Measurements from ENCODE around the gene MEX3D. TPM values are rescaled to one million over a fixed set of nuclear protein-coding genes. Genes with fewer than 3 reads are reported as not detected.

Gene MEX3D
- total and polyA plus RNA-seq, 2 experiments from 2014 or later, result 6.6 to 38.7 TPM

DNA sequence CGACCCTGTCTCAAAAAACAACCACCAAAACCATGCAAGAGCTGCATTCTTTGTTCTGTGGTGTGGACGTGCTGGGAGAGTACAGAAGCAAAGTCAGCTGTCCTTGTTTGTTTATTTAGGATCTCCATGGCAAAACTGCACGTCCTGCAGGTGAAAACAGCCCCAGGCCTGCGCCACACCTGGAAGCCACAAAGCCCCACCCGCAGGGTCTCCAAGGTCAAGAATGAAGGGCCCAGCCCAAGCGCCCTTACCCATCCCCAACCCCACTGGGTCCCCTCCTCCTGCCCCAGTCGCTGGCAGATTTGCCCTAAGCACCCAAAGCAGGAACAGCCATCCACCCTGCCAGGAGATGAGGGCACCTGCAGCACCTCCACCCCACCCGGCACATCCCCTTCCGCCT lies 14.1 kb upstream of the MEX3D start:
- peaks cover 35% of the 10 kb centered on the region for H3K79me2 ChIP-seq
- H2AFZ ChIP-seq, result no peak overlapping the region
- WGBS (ENCODE audit: low lambda C conversion rate, missing lambda C conversion rate), result 92% methylated on average over 9 of the region's 9 CpGs
- H3K9me2 ChIP-seq (replicated peaks; ENCODE audit: insufficient read depth), result no peaks in the 10 kb centered on the region
- no peaks in the 10 kb centered on the region for H3K27me3 ChIP-seq
- H3K27ac ChIP-seq, result no peak overlapping the region
- H3K9me3 ChIP-seq (ENCODE audit: low read depth), result no peaks in the 10 kb centered on the region
- no peak for DNase-seq (ENCODE audit: low spot score)
- no peaks in the 10 kb centered on the region for H3K4me1 ChIP-seq (ENCODE audit: insufficient read depth)
- H3K36me3 ChIP-seq (replicated peaks; ENCODE audit: insufficient read depth, low read depth), result no peaks in the 10 kb centered on the region
- H4K20me1 ChIP-seq (ENCODE audit: insufficient read depth, poor library complexity, severe bottlenecking), result peaks cover 18% of the 10 kb centered on the region
- H3K4me3 ChIP-seq, result no peak overlapping the region
- no peak overlapping the region for H3K4me2 ChIP-seq
- no peak for TF ChIP-seq EZH2phosphoT487 (IDR thresholded peaks at IDR 0.05; ENCODE audit: low read depth, severe bottlenecking, unreplicated experiment)
- no peak for TF ChIP-seq EZH2 (IDR thresholded peaks at IDR 0.05; ENCODE audit: borderline replicate concordance)
- TF ChIP-seq, protein P1, sequence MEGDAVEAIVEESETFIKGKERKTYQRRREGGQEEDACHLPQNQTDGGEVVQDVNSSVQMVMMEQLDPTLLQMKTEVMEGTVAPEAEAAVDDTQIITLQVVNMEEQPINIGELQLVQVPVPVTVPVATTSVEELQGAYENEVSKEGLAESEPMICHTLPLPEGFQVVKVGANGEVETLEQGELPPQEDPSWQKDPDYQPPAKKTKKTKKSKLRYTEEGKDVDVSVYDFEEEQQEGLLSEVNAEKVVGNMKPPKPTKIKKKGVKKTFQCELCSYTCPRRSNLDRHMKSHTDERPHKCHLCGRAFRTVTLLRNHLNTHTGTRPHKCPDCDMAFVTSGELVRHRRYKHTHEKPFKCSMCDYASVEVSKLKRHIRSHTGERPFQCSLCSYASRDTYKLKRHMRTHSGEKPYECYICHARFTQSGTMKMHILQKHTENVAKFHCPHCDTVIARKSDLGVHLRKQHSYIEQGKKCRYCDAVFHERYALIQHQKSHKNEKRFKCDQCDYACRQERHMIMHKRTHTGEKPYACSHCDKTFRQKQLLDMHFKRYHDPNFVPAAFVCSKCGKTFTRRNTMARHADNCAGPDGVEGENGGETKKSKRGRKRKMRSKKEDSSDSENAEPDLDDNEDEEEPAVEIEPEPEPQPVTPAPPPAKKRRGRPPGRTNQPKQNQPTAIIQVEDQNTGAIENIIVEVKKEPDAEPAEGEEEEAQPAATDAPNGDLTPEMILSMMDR (IDR thresholded peaks at IDR 0.05; ENCODE audit: poor library complexity), result no peak

DNA sequence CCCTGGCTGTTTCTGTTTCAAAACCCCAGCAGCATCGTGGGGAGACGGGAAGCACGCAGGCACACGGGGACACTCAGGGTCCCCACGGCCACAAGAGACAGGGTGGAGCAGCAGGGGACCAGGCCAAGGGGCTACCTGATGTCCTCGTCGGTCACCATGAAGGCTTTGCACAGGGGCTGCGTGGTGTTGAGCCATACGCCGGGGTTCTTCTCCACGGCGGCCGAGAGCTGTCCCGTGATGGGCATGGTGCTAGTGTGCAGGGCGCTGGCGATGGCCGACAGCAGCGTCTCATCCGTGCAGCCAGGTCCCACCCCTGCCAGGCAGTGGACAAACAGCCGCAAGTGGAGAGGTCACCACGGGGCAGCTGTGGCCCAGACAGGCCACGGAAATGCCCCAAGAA lies 12.8 kb upstream of the MEX3D start:
- Histone ChIP-seq H3K4me2 (no peak overlapping the region), H3K79me2 (peaks cover 22% of the 10 kb centered on the region), H3K36me3 (replicated peaks; ENCODE audit: insufficient read depth, low read depth) (no peaks in the 10 kb centered on the region), H2AFZ (no peak overlapping the region), H3K27ac (no peak overlapping the region), H3K4me1 (ENCODE audit: insufficient read depth) (no peaks in the 10 kb centered on the region), H4K20me1 (ENCODE audit: insufficient read depth, poor library complexity, severe bottlenecking) (peaks cover 13% of the 10 kb centered on the region), H3K4me3 (no peak overlapping the region), H3K9me3 (ENCODE audit: low read depth) (no peaks in the 10 kb centered on the region), H3K9me2 (replicated peaks; ENCODE audit: insufficient read depth) (no peaks in the 10 kb centered on the region), H3K27me3 (no peaks in the 10 kb centered on the region)
- 97% methylated on average over 22 of the region's 22 CpGs for WGBS (ENCODE audit: low lambda C conversion rate, missing lambda C conversion rate)
- TF ChIP-seq EZH2phosphoT487 (IDR thresholded peaks at IDR 0.05; ENCODE audit: low read depth, severe bottlenecking, unreplicated experiment) (no peak), EZH2 (IDR thresholded peaks at IDR 0.05; ENCODE audit: borderline replicate concordance) (no peak)
- TF ChIP-seq, protein P1 (IDR thresholded peaks at IDR 0.05; ENCODE audit: poor library complexity), result no peak
- DNase-seq (ENCODE audit: low spot score), result no peak

DNA sequence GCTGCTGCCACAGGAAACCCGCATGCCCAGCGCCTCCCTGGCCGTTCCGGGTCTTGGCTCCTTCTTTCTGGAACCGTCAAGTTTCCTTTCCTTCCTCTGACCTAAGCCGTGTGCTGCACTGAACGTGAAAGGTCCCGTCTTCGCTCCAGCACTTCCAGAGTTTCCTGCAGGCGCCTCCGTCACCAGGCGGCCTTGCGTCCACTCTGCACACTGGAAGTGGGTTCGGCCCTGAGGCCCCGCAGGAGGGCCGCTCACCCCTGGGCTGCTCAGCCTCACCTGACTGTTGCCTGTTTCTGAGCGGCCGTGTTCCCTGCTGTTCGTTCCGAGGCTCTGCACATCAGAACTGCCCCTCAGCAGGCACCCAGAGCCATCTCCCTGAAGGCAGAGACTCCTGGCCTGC lies 12.3 kb upstream of the MEX3D start:
- H2AFZ ChIP-seq, result no peak overlapping the region
- H3K36me3 ChIP-seq (replicated peaks; ENCODE audit: insufficient read depth, low read depth), result no peaks in the 10 kb centered on the region
- no peak overlapping the region for H3K4me2 ChIP-seq
- no peaks in the 10 kb centered on the region for H3K4me1 ChIP-seq (ENCODE audit: insufficient read depth)
- H3K27ac ChIP-seq, result no peak overlapping the region
- 98% methylated on average over 20 of the region's 20 CpGs for WGBS (ENCODE audit: low lambda C conversion rate, missing lambda C conversion rate)
- DNase-seq (ENCODE audit: low spot score), result no peak
- TF ChIP-seq EZH2 (IDR thresholded peaks at IDR 0.05; ENCODE audit: borderline replicate concordance) (no peak), EZH2phosphoT487 (IDR thresholded peaks at IDR 0.05; ENCODE audit: low read depth, severe bottlenecking, unreplicated experiment) (no peak)
- TF ChIP-seq, protein P1 (IDR thresholded peaks at IDR 0.05; ENCODE audit: poor library complexity), result no peak
- no peak overlapping the region for H3K4me3 ChIP-seq
- peaks cover 16% of the 10 kb centered on the region for H3K79me2 ChIP-seq
- H3K27me3 ChIP-seq, result no peaks in the 10 kb centered on the region
- H3K9me2 ChIP-seq (replicated peaks; ENCODE audit: insufficient read depth), result no peaks in the 10 kb centered on the region
- H3K9me3 ChIP-seq (ENCODE audit: low read depth), result no peaks in the 10 kb centered on the region
- peaks cover 9% of the 10 kb centered on the region for H4K20me1 ChIP-seq (ENCODE audit: insufficient read depth, poor library complexity, severe bottlenecking)

- no peak for DNase-seq (ENCODE audit: low spot score)
- TF ChIP-seq EZH2phosphoT487 (IDR thresholded peaks at IDR 0.05; ENCODE audit: low read depth, severe bottlenecking, unreplicated experiment) (no peak), EZH2 (IDR thresholded peaks at IDR 0.05; ENCODE audit: borderline replicate concordance) (no peak)
- TF ChIP-seq, protein P1 (IDR thresholded peaks at IDR 0.05; ENCODE audit: poor library complexity), result no peak
Observed at GRCh38 chr19:1579222-1579621, 11.1 kb upstream of the MEX3D start.

More at GRCh38 chr19:1579222-1579621, 11.1 kb upstream of the MEX3D start:
- Histone ChIP-seq H3K27me3 (no peaks in the 10 kb centered on the region), H3K9me3 (ENCODE audit: low read depth) (no peaks in the 10 kb centered on the region), H3K4me2 (no peak overlapping the region), H3K9me2 (replicated peaks; ENCODE audit: insufficient read depth) (no peaks in the 10 kb centered on the region), H2AFZ (no peak overlapping the region), H3K79me2 (peaks cover 10% of the 10 kb centered on the region), H3K4me1 (ENCODE audit: insufficient read depth) (no peaks in the 10 kb centered on the region), H3K36me3 (replicated peaks; ENCODE audit: insufficient read depth, low read depth) (no peaks in the 10 kb centered on the region), H3K4me3 (no peak overlapping the region), H4K20me1 (ENCODE audit: insufficient read depth, poor library complexity, severe bottlenecking) (peaks cover 4% of the 10 kb centered on the region), H3K27ac (no peak overlapping the region)
- 98% methylated on average over 19 of the region's 20 CpGs for WGBS (ENCODE audit: low lambda C conversion rate, missing lambda C conversion rate)

Measured in hepatocyte (in vitro differentiated cells).